ENCODE measurements around the gene FOXP1.

DNA sequence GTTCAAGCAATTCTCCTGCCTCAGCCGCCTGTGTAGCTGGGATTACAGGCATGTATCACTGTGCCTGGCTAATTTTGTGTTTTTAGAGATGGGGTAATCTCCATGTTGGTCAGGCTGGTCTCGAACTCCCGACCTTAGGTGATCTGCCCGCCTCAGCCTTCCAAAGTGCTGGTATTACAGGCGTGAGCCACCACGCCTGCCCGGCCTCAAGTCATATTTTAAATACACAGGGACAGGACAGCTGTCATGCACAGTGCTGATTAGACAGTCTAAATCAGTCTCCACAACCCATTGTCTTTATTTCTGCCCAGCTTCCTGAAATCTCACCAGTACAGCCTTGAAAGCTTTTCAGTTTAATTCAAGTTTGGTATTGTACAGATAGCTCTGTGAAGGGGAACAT, 587.4 kb downstream of the FOXP1 start:
- TF ChIP-seq, protein P1, sequence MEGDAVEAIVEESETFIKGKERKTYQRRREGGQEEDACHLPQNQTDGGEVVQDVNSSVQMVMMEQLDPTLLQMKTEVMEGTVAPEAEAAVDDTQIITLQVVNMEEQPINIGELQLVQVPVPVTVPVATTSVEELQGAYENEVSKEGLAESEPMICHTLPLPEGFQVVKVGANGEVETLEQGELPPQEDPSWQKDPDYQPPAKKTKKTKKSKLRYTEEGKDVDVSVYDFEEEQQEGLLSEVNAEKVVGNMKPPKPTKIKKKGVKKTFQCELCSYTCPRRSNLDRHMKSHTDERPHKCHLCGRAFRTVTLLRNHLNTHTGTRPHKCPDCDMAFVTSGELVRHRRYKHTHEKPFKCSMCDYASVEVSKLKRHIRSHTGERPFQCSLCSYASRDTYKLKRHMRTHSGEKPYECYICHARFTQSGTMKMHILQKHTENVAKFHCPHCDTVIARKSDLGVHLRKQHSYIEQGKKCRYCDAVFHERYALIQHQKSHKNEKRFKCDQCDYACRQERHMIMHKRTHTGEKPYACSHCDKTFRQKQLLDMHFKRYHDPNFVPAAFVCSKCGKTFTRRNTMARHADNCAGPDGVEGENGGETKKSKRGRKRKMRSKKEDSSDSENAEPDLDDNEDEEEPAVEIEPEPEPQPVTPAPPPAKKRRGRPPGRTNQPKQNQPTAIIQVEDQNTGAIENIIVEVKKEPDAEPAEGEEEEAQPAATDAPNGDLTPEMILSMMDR (IDR thresholded peaks at IDR 0.05) = no peak
- no peak for TF ChIP-seq POLR2A (IDR thresholded peaks at IDR 0.05)
